SIG-M5 (cell line): ENCODE results near the gene NCAPG2.
"Not testable (repeated sequence)": the region's sequence is repeated elsewhere in the genome, so short reads cannot be mapped to it uniquely, and the experiment has no call there.

Experiments
- DNase-seq: peaks from one replicate; lab custom pipeline; 2025; lab: John Stamatoyannopoulos, UW

The NCAPG2 gene

DNA sequence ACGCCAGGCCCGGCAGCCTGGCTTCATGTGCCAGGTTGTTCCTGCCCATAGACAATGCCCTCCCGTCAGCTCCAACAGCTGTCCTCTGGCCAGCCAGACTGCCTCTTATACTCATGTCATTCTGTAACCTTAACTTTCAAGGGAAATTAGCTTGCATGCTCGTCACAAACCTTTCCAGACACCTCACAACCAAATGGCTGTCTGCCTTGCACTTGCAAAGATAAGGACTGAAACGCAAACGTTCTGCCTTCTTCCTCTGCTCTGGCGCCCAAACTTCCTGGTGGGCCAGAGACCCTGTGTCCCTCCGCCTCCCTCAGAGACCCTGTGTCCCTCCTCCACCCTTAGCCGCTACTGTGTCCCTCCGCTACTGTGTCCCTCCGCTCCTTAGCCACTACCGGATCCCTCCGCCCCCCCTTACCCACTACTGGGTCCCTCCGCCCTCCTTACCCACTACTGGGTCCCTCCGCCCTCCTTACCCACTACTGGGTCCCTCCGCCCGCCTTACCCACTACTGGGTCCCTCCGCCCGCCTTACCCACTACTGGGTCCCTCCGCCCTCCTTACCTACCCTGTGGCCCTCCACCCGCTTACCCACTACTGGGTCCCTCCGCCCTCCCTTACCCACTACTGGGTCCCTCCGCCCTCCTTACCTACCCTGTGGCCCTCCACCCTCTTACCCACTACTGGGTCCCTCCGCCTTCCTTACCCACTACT lies 37.5 kb downstream of the NCAPG2 start:
- not testable (repeated sequence) for DNase-seq

DNA sequence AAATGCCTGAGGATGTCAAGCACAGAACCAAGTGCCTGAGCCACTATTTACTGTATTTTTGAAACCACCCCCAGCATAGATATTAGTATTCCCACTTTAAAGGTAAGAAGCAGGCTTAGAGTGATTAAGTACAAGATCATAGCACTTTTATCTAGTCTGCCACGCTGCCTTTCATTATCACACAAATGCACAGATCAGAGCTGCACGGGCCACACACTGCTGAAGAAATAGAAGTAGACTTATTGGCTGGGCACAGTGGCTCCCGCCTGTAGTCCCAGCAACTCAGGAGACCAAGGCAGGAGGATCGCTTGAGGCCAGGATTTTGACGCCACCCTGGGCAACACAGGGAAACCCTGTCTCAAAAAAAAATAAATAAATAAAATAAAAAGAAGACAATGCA lies 38.2 kb downstream of the NCAPG2 start:
- DNase-seq = no peak

GRCh38 chr7:158664406-158664805 lies 40.2 kb downstream of the NCAPG2 start:
- DNase-seq = no peak

- no peak for DNase-seq
These were observed 41.2 kb downstream of the NCAPG2 start for GRCh38 chr7:158663428-158663741.

- no peak for DNase-seq
These were observed 41.8 kb downstream of the NCAPG2 start for GRCh38 chr7:158662610-158663427.

DNA sequence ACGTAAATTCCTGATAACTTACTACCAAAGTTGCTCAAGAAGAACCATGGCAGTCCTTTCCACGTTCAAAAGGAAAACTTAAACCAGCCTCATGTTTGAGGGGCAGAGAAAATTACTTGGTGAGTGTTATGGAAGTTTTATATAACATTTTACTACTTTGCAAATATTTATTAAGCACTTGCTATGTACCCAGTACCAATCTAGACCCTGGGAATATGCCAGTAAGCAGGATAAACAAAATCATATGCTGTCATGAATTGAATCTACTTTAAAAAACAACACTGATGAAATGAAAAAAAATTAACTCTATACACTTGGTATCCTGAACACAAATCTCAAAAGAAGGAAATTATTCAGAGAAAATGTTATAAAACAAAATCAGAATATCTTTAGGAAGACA lies 46.1 kb downstream of the NCAPG2 start:
- DNase-seq = no peak

DNA sequence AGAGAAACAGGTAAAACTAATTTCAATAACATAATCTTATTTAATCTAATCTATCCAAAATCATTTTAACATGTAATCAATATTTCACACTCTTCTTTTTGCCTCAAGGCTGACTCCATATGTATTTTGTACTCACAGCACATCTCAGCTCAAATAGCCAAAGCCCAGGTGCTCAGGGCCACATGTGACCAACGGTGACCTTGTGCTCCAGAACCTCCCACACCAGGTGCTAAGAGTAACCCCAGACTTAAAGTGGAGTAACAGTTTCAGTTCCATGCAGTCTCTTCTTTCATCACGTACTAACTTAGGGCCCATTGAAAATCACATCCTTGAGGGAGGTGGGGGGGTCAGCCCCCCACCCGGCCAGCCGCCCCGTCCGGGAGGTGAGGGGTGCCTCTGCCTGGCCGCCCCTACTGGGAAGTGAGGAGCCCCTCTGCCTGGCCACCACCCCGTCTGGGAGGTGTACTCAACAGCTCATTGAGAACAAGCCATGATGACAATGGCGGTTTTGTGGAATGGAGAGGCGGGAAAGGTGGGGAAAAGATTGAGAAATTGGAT lies 47.3 kb downstream of the NCAPG2 start:
- no peak for DNase-seq

DNA sequence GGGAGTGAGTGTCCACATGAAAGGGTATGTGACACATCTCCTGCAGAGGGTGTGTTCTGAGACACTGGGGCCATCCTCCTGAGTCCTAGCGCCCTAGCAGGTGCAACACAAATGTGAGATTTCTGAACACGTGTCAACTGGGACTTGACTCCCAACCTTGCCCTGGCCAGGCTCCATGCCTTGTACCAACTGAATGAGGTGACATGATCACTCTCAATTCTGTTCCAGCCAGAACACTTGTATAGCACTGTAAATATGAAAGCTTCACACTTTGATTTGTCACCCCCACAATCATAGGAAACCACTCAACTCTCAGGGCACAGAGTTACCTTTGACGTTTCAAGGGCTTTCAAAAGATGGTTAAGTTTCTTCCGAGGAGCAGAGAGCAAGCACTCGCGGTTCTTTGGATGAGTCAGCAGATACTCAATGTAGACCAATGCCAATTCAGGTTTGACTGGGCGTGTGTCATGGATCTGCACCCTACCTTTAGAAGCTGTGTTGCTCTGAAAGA lies 48.6 kb downstream of the NCAPG2 start:
- no peak for DNase-seq

GRCh38 chr7:158655507-158655906 lies 49.1 kb downstream of the NCAPG2 start:
- DNase-seq = no peak

- DNase-seq = no peak
These were observed 52.5 kb downstream of the NCAPG2 start for GRCh38 chr7:158651968-158652565.

DNA sequence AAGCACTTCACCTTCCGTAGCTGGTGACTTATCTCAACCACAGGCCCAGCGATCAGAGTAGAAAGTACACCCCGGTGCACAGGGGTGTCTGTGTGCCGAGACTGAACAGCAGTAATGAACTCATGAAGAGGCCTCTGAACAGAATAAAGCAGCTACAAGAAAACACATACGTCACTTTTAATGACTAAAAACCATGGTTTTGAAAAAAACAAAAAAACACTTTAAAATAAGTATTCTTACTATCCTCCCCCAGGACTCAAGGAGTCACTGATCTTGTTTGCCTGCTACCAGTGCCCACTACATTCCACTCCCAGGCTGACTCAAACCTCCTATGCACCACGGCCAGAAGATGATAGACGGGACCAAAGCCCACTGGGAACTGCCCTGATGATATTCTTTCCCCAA lies 53.8 kb downstream of the NCAPG2 start:
- no peak for DNase-seq

DNA sequence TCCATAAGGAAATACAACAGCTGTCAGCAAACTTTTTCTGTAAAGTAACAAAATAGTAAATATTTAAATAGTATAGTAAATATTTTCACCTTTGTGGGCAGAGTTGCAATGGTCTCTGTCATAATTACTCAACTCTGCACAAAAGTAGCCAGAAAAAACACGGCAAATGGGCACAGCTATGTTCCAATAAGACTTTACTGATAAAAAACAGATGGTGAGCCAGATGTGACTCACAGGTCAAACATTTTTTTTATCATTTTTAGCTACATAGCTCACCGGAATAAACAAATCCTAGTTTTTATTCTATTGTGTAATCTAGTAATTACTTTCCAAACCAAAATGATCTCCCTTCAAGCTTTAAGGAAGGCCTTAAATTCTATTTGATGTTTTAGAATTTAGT lies 55.3 kb downstream of the NCAPG2 start:
- DNase-seq = no peak

- DNase-seq = no peak
These were observed 55.8 kb downstream of the NCAPG2 start for GRCh38 chr7:158648787-158649186.

GRCh38 chr7:158648168-158648567 lies 56.4 kb downstream of the NCAPG2 start:
- no peak for DNase-seq

- no peak for DNase-seq
These were observed 57.2 kb downstream of the NCAPG2 start for GRCh38 chr7:158647475-158647792.

DNA sequence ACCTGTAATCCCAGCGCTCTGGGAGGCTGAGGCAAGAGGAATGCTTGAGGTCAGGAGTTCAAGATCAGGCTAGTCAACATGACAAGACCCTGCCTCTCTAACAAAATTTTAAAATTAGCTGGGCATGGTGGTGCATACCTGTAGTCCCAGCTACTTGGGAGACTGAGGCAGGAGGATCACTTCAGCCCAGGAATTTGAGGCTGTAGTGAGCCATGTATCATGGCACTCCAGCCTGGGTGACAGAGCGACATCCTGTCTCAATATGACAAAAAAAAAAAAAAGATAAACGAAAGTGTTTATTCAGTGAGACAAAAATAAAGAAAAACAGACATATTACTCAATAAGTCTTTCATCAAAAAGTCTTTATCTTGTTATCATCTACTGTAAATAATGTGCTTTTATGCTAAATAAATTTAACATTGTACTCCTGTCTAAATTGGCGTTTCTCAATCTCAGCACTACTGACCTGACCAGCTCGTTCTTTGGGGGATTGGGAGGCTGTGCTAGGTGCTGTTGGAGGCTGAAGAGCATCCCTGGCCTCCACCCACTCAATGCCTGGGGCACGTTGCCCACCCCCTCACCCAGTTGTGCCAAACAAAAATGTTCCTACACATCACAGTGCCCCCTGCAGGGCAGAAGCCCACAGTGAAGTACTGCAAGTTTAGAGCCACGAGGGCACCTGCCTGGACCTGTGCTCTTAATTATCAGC lies 57.7 kb downstream of the NCAPG2 start:
- DNase-seq = no peak

GRCh38 chr7:158645842-158646241 lies 58.8 kb downstream of the NCAPG2 start:
- DNase-seq = no peak

DNA sequence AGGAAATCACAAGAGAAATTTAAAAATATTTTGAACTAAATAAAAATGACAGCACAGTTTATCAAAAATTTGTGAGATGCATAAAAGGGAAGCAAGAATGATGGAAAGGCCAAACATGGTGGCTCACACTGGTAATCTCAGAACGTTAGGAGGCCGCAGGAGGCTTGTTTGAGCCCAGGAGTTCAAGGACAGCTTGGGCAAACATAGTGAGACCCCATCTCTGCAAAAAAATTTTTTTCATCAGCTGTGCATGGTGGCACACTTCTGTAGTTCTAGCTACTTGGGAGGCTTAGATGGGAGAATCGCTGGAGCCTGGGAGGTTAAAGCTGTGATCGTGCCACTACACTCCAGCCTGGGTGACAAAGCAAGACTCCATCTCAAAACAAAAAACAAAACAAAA lies 62.5 kb downstream of the NCAPG2 start:
- DNase-seq = no peak

GRCh38 chr7:158638001-158638400 lies 66.6 kb downstream of the NCAPG2 start:
- DNase-seq = no peak

- DNase-seq = no peak
These were observed 71.3 kb downstream of the NCAPG2 start for GRCh38 chr7:158633055-158633956.

DNA sequence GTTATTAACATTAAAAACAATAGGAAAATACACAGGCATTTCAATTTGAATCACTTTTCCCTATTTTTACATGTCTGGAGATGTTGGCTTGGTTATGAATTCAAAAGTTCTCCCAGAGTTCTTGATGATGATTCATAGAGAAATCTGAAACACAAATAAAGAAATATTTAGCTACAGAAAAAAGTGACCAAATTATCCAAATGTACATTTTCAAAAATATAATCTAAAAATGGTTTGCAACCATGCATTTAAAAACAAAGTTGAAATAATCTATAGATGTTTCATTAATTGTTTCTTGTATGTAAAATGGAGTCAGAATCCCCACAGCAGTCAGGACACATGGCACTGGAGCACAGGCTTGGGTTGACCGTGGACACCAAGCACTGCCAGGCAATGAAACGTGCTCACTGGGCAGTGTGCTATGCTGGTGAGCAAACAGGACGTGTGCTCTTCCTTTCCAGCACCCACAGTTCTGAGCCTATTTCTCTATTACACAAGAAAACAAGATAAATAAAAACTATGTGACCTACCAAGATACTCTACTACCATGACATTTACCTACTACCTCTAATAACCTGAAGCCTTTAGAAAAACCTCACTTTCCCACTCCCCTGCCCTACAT lies 72.9 kb downstream of the NCAPG2 start:
- DNase-seq = no peak
